ENCODE measurements around the gene HS2ST1.
"Not testable (repeated sequence)": the region's sequence is repeated elsewhere in the genome, so short reads cannot be mapped to it uniquely, and the experiment has no call there.

HS2ST1 gene

GRCh38 chr1:86971778-86972177 lies 57.3 kb downstream of the HS2ST1 start:
- no peak for DNase-seq (ENCODE audit: low spot score)
- TF ChIP-seq CTCF (IDR thresholded peaks at IDR 0.05; ENCODE audit: extremely low read depth, missing control alignments), result no peak

- DNase-seq (ENCODE audit: low spot score), result no peak
- no peak for TF ChIP-seq CTCF (IDR thresholded peaks at IDR 0.05; ENCODE audit: extremely low read depth, missing control alignments)
Measured at GRCh38 chr1:86972262-86972661, 57.8 kb downstream of the HS2ST1 start.

GRCh38 chr1:86975993-86976550 lies 61.6 kb downstream of the HS2ST1 start:
- TF ChIP-seq CTCF (IDR thresholded peaks at IDR 0.05; ENCODE audit: extremely low read depth, missing control alignments), result no peak
- DNase-seq (ENCODE audit: low spot score), result no peak

DNA sequence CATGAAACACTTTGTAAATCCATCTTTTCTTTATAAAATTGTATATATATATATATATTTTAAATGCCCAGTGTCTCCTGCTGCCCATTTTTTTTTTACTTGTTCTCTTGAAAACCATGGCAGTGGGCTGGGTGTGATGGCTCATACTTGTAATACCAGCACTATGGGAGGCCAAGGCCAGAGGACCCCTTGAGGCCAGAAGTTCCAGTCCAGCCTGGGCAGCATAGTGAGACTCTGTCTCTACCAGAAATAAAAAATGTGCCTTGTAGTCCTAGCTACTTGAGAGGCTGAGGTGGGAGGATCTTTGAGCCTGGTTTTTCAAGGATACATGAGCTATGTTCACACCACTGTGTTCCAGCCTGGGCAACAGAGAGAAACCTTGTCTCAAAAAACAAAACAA lies 62.2 kb downstream of the HS2ST1 start:
- TF ChIP-seq CTCF (IDR thresholded peaks at IDR 0.05; ENCODE audit: extremely low read depth, missing control alignments), result no peak
- DNase-seq (ENCODE audit: low spot score), result no peak

GRCh38 chr1:86981482-86982213 lies 67.2 kb downstream of the HS2ST1 start:
- TF ChIP-seq CTCF (IDR thresholded peaks at IDR 0.05; ENCODE audit: extremely low read depth, missing control alignments), result no peak
- no peak for DNase-seq (ENCODE audit: low spot score)

DNA sequence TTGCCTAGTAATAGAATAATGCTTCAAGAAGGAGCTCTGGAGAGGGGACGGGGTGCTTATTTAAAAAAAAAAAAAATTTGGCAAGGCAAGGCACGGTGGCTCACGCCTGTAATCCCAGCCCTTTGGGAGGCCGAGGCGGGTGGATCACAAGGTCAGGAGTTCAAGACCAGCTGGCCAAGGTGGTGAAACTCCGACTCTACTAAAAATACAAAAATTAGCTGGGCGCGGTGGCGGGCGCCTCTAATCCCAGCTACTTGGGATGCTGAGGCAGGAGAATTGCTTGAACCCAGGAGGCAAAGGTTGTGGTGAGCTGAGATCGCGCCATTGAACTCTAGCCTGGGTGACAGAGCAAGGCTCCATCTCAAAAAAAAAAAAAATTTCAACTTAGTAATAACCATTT lies 69.2 kb downstream of the HS2ST1 start:
- DNase-seq (ENCODE audit: low spot score), result not testable (repeated sequence)

- DNase-seq (ENCODE audit: low spot score), result no peak
- TF ChIP-seq CTCF (IDR thresholded peaks at IDR 0.05; ENCODE audit: extremely low read depth, missing control alignments), result no peak
Measured at GRCh38 chr1:86987446-86987845, 73.0 kb downstream of the HS2ST1 start.

- DNase-seq (ENCODE audit: low spot score), result no peak
- TF ChIP-seq CTCF (IDR thresholded peaks at IDR 0.05; ENCODE audit: extremely low read depth, missing control alignments), result no peak
Measured at GRCh38 chr1:86988835-86989234, 74.4 kb downstream of the HS2ST1 start.

DNA sequence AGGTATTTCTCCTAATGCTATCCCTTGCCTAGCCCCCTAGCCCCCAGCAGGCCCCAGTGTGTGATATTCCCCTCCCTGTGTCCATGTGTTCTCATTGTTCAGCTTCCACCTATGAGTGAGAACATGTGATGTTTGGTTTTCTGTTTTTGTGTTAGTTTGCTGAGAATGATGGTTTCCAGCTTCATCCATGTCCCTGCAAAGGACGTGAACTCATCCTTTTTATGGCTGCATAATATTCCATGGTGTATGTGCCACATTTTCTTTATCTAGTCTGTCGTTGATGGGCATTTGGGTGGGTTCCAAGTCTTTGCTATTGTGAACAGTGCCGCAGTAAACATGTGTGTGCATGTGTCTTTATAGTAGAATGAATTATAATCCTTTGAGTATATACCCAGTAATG lies 75.3 kb downstream of the HS2ST1 start:
- DNase-seq (ENCODE audit: low spot score), result not testable (repeated sequence)
